Measurements from ENCODE around the gene ACR. TPM values are rescaled to one million over a fixed set of nuclear protein-coding genes. Genes with fewer than 3 reads are reported as not detected.

Gene ACR
- total and polyA plus RNA-seq, 2 of the 13 experiments (the other 11 are each of a cell fraction or from before 2014, with no cell fraction given): 0.15 TPM; not detected in 1

GRCh38 chr22:50722048-50722701, 15.8 kb upstream of the ACR start:
- H3K4me1 ChIP-seq (ENCODE audit: insufficient read depth, low read length): peaks cover 10% of the 10 kb centered on the region; the same call in 1 of the 2 replicates
- ChIA-PET POLR2A (no interaction called here), CTCF (ENCODE audit: low intra/inter-chr PET ratio, low total read pairs) (no interaction called here)
- no peaks in the 10 kb centered on the region; the same call in 1 of the 2 replicates for H4K20me1 ChIP-seq (ENCODE audit: insufficient read depth, low read length)
- no peak for FAIRE-seq
- no peak for ATAC-seq
- no peak overlapping the region for H3K27ac ChIP-seq (ENCODE audit: extremely low read length, insufficient read depth, low read length)
- H3K4me3 ChIP-seq (replicated peaks in 1 of 3; ENCODE audit: insufficient read depth in 1 of 3, low read depth in 2 of 3, low read length in 3 of 3): no peak overlapping the region
- 97% methylated on average over 28 of the region's 33 CpGs for WGBS (ENCODE audit: low lambda C conversion rate)
- no peak overlapping the region for H2AFZ ChIP-seq (ENCODE audit: low read length)
- H3K79me2 ChIP-seq (ENCODE audit: insufficient read depth, low read length): no peaks in the 10 kb centered on the region
- TF ChIP-seq RERE (CRISPR knock-in tag; IDR thresholded peaks at IDR 0.05; ENCODE audit: low read depth): no peak
- no peak for TF ChIP-seq ZNF512B (CRISPR knock-in tag; IDR thresholded peaks at IDR 0.05; ENCODE audit: borderline replicate concordance)
- no peak for TF ChIP-seq SIX1 (CRISPR knock-in tag; IDR thresholded peaks at IDR 0.05; ENCODE audit: borderline replicate concordance)
- TF ChIP-seq AGO2 (optimal IDR thresholded peaks at IDR 0.05; ENCODE audit: low read depth, low read length): peak; percentile 6
- TF ChIP-seq ZNF564 (CRISPR knock-in tag; IDR thresholded peaks at IDR 0.05): no peak
- in situ Hi-C loops (cut with HindIII; ENCODE audit: extremely low pct_ligation_motif_present, low pct_unique_long_range_greater_than_20kb): no loop called here
- peaks cover 17 to 37% of the 10 kb centered on the region in 2 experiments for H3K36me3 ChIP-seq (replicated peaks in 1 of 2; ENCODE audit: control insufficient read depth in 1 of 2, insufficient read depth in 2 of 2, low read length in 2 of 2)
- no peak overlapping the region for H3K4me2 ChIP-seq (ENCODE audit: low read depth, low read length)
- intact Hi-C loops (cut with micrococcal nuclease; ENCODE audit: unreplicated experiment): no loop called here
- H3K9ac ChIP-seq (ENCODE audit: insufficient read depth, low read depth, low read length): no peak overlapping the region
- DNase-seq (ENCODE audit: low spot score): no peak
- no TSS peak for BruUV-seq (replicated peaks)
- no peaks in the 10 kb centered on the region for H3K27me3 ChIP-seq (ENCODE audit: control insufficient read depth in 1 of 2, insufficient read depth in 2 of 2, low read length in 2 of 2)
- H3K9me3 ChIP-seq (ENCODE audit: low read length): no peaks in the 10 kb centered on the region

All from HepG2 (cell line).